HG03575 (cell line): ENCODE results near the gene OSTC.
A peak's percentile ranks its signal among the peaks of the same experiment; 100 is the strongest.

ENCODE experiments used
- ATAC-seq: cut with Tn5 transposase; IDR thresholded peaks from one replicate; pipeline ENCODE4 v1.9.1; 2021; ENCODE audit not compliant: unreplicated experiment, insufficient number of reproducible peaks, low FRiP score; ENCODE audit errors: extremely low read depth

The OSTC gene

GRCh38 chr4:108650212-108651013 lies at the start of gene OSTC:
Gene OSTC (plus strand): TSS chr4:108650599. CDS start chr4:108650656, 57 bp downstream.
- ATAC-seq = peak; percentile 86

GRCh38 chr4:108601106-108601505 lies 49.3 kb upstream of the OSTC start:
- no peak for ATAC-seq

DNA sequence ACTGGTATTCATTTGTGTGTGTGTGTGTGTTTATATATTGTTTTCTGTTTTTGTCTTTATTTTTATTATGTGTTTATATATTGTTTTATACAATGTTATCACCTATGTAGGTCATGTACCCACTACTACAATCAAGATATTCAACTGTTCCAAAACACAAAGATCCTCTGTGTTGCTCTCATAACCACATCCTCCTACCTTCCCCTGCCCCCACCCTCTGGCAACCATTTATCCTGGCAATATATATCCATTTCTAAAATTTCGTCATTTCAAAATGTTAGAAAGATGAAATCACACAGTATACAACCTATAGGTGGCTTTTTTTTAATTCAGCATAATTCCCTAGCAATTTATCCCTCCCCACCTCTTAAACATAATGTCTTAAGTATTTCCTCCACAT lies 48.9 kb upstream of the OSTC start:
- no peak for ATAC-seq

DNA sequence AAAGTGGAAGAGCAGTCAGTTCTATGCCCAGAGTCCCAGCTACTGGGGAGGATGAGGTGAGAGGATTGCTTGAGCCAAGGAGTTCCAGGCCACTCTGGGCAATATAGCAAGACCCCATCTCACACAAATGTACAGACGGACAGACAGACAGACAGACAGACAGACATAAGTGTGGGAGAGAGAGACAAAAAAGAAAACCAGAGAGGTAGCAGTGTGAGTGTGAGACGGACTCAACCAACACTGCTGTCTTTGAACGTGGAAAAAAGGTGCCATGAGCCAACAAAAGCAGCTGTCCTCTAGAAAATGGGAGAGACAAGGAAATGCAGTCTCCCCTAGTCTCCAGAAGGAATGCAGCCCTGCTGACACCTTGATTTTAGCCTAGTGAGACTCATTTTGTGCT lies 48.2 kb upstream of the OSTC start:
- no peak for ATAC-seq

DNA sequence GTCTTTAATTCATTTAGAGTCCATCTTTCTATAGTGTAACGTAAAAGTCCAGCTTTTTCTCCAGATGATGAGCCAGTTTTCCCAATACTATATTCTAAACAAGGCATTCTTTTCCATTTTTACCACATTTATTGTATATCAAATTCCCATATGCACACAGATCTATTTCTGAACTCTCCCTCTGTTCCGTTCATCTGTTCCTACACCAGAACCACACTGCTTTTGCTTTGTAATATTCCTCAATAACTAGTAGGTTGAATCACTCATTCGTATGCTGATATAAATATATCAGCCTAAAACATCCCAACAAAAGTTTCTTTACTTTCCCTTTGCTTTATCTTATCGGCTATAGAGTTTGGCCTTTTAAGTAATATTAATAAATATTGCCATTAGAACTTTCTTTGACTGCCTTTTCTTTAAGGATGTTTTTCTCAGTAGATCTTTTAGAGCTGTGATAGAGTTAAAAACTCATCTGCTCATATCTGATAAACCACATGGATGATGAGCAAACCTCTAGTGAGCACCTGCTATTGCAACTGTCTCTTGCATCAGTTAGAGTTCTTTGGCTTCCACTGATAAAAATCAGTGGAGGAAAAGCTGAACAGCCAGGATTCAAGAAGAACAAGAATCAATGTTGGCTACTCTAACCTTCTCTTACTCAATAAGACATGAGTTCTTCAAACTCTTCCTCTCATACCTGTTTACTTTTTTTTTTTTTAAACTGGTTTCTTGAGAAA lies 43.2 kb upstream of the OSTC start:
- ATAC-seq = no peak

- no peak for ATAC-seq
Measured at GRCh38 chr4:108611365-108611764, 39.0 kb upstream of the OSTC start.

GRCh38 chr4:108612365-108612764 lies 38.0 kb upstream of the OSTC start:
- ATAC-seq = no peak

GRCh38 chr4:108619372-108620100 lies 30.9 kb upstream of the OSTC start:
- ATAC-seq = peak; percentile 8

DNA sequence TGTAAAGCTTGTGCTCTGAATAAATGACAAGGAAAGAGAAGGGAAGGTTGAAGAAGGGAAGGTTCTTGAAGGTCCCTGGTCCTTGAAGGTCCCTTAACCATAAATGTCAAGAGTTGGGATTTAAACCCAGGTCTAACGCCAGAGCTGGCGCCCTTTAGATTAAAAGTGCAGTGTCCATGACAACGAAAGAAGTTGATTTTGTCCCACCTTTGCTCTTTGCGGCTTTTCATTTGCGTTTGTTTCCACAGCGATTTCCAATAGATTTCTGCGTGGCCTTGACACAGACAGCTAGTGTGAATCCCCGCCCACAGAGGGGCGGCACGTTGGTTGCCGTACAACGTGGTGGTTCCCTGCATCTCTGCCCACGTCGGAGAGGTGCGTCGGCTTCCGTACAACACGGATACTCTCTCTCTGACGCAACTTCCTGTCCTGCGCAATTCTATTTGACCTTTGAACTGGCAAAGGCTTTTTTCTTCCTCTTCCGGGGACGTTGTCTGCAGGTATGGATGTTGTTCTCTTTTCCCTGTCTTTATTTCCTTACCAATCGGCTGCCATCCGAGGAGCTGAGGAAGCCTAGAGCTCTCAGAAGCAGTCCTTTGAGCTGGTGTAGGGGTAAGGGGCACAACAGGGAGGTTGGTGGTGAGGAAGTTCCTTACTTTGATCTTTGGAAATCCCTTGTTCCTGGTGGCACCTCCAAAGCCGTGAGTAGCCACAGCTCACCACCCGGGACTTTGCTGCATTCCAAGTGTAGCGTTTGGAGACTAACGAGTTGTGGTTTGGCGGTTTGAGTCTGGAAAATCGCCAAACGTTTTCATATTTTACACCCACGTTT lies 30.1 kb upstream of the OSTC start, which contains the start of gene RPL34:
RPL34 (plus strand) TSS at position 476 of the 832 bp plus-strand sequence. CDS start 1,384 bp downstream, outside the sequence.
- ATAC-seq = peak; percentile 98

GRCh38 chr4:108620933-108621905 lies 29.2 kb upstream of the OSTC start:
- no peak for ATAC-seq

GRCh38 chr4:108622022-108622421 lies 28.4 kb upstream of the OSTC start:
- ATAC-seq = no peak

DNA sequence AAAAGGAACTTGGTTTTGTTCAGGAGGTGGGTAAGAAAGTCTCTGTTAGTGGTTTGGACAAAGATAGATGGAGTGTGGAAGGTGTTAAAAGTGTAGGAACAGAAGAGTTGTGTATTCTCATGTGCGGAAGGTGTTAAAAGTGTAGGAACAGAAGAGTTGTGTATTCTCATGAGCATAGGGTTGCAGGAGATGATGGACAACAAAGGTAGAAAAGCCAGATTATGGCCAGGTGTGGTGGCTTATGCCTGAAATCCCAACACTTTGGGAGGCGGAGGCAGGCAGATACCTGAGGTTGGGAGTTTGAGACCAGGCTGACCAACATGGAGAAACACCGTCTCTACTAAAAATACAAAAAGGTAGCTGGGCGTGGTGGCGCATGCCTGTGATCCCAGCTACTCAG lies 27.6 kb upstream of the OSTC start:
- ATAC-seq = no peak

DNA sequence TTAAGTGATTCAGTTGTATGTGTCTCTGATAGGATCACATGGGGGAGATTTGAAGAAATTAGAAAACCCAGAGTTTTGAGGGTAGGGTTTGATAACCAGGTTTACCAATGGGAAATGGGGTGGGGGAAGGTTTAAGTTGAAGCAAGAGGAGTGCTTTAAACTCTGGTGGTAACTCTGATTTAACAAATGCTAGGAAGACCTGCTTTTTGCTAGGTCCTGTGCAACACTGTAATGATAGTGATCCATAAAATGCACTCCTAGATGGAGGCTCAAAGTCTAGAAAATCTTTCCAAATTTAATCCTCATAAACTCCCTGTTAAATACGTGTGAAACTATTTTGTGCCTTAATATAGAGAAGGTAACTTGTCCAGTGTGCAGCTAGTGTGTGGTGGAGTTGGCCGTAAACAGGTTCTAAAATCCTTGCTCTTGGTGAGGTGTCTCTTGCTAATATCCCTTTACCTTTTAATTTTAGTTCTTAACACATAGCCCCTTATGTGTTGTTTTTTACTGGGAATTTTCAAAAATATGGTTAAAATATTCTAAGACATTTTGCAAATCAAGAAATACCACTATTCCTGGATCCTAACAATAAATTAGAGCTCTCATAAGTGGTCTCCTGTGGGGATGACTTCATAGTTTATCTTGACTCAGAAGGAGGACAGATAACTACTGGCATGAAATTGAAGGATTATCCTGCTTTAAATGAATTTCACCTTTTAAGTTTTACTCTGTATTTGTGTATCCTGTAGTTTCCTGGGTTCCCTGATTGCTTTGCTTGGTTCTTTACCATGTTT lies 25.9 kb upstream of the OSTC start:
- no peak for ATAC-seq

GRCh38 chr4:108626056-108626455 lies 24.3 kb upstream of the OSTC start:
- ATAC-seq = no peak

DNA sequence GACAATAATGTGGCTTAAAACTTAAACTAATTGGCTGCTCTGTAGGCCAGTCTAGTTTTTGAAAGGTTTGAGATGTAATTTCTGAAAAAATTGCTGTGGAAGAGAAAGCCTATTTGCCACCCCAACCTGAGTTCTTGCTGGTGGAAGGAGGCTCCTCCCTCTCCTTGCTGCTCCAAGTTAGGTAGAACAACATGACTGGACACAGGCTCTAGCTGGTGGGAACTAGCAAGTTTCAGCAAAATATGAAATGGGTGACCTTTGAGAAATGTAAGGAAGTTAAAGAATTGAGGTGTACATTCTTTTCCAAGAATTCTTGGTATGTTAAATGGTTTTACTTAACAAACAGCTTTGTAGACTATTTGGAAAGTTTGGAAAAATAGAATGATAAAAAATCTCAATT lies 22.0 kb upstream of the OSTC start:
- ATAC-seq = no peak

- ATAC-seq = no peak
Measured at GRCh38 chr4:108635070-108635655, 15.2 kb upstream of the OSTC start.

GRCh38 chr4:108636246-108636645 lies 14.2 kb upstream of the OSTC start:
- no peak for ATAC-seq
